Testis (tissue), 2 donors: ENCODE measurements around the gene PTH2.

Experiments used
- POLR2A ChIP-seq: fragments of 450-650 bp; IDR thresholded peaks from one replicate; pipeline ENCODE4 v1.6.1; 2017; ENCODE audit warnings: antibody characterized with exemption, mild to moderate bottlenecking, moderate library complexity
- TF ChIP-seq, protein P1 (sequence below), 3 experiments: fragments of 450-650 bp in 2 of 3; fragments of 200-600 bp in 1 of 3; sonication (generic) in 1 of 3; IDR thresholded peaks; one replicate each; pipeline ENCODE4 v1.5.1; 2016 to 2019; ENCODE audit warnings: antibody characterized with exemption in 3 of 3, mild to moderate bottlenecking in 2 of 3, moderate library complexity in 1 of 3

DNA sequence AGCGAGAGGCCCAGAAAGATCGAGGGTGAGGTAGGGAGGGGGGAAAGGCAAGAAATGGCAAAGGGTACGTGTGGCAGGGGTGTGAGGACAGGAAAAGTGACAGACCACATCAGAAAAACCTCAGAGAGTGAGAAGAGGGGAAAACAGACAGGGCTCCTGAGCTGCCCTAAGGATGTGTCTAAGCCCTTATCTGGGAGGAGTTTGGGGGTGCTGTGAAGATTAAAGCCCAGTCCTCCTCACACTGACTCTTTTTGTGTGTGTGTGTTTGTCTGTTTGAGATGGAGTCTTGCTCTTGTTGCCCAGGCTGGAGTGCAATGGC lies 703 bp upstream of the PTH2 start:
- TF ChIP-seq, protein P1, sequence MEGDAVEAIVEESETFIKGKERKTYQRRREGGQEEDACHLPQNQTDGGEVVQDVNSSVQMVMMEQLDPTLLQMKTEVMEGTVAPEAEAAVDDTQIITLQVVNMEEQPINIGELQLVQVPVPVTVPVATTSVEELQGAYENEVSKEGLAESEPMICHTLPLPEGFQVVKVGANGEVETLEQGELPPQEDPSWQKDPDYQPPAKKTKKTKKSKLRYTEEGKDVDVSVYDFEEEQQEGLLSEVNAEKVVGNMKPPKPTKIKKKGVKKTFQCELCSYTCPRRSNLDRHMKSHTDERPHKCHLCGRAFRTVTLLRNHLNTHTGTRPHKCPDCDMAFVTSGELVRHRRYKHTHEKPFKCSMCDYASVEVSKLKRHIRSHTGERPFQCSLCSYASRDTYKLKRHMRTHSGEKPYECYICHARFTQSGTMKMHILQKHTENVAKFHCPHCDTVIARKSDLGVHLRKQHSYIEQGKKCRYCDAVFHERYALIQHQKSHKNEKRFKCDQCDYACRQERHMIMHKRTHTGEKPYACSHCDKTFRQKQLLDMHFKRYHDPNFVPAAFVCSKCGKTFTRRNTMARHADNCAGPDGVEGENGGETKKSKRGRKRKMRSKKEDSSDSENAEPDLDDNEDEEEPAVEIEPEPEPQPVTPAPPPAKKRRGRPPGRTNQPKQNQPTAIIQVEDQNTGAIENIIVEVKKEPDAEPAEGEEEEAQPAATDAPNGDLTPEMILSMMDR (IDR thresholded peaks at IDR 0.05), result no peak
- TF ChIP-seq POLR2A, result no peak
